ENCODE results near the gene EXOC6B.

Gene EXOC6B

DNA sequence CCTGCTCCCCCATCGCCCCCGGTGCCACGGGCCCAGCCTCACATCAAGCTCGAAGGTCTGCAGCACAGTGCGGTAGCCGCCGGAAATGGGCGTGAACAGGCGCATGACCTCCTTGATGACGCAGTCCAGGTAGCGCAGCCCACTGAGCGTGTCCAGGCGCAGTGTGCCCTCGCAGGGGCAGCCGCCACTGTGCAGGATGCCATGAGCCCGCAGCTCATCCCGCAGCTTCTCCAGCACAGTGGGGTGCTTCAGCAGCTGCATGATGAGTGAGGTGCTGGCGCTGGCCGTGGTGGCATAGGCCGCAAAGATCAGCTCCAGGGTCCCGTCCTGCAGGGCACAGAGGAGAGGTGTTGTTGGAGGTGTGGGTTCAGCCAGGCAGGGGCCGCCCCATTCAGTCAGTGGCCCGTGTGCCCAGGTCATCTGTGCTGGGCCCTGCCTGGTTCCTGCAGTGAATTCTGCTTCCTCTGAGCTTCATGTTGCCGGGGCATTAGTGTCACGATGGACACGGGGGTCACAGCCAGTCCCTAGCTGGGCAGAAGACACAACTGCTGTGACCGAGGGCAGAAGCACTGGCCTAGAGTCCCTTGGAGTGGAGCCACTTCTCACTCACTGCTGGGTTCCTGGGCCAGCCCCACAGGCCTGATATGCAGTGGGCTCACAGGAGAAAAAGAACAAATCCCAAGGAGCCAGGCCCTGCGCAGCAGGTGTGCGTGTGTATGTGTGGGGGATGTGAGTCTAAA, 692.7 kb downstream of the EXOC6B start (continued):
- TF ChIP-seq, protein P1, sequence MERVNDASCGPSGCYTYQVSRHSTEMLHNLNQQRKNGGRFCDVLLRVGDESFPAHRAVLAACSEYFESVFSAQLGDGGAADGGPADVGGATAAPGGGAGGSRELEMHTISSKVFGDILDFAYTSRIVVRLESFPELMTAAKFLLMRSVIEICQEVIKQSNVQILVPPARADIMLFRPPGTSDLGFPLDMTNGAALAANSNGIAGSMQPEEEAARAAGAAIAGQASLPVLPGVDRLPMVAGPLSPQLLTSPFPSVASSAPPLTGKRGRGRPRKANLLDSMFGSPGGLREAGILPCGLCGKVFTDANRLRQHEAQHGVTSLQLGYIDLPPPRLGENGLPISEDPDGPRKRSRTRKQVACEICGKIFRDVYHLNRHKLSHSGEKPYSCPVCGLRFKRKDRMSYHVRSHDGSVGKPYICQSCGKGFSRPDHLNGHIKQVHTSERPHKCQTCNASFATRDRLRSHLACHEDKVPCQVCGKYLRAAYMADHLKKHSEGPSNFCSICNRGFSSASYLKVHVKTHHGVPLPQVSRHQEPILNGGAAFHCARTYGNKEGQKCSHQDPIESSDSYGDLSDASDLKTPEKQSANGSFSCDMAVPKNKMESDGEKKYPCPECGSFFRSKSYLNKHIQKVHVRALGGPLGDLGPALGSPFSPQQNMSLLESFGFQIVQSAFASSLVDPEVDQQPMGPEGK (CRISPR knock-in tag; IDR thresholded peaks at IDR 0.05; ENCODE audit: borderline replicate concordance), result no peak

DNA sequence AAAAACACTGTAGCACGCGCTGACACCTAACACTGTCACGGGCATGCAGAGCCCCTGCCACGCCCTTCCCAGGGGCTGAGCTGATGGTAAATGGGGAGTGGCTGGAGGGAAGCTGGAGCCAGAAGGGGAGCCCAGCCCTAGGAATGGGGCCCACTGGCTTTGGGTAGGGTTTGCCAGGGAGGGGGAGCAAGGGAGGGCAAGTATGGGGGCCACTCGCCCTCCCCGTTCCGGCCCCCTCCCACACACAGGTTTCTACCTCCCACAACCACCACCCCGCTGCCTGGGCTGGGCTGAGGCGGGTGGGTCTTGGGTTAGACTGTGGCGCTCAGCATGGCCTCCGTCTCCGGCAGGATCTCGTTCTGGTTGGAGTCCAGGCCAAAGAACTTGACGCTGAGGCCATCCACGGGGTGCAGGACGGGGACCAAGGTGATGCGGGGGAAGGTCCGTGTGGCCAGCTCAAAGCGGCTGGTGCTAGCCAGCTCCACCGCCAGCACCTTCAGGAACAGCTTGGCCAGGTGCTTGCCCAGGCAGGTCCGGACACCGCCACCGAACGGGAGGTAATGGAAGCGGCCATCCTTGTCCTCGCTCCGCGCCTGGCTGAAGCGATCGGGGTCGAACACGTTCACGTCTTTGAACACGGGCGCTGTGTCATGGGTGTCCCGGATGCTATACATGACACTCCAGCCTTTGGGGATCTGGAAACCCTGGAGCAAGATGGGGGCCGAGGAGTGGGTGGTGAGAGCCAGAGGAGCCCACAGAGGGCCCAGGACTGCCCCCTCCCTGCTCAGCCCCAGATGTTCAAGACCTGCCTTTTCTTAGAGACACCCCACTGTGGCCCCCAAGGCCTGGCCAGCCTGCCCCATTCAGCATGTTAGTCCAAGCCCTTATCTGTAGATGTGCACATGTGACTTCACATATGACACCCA, 693.7 kb downstream of the EXOC6B start:
- no peak for ATAC-seq
- no peak for TF ChIP-seq ARNTL (CRISPR knock-in tag; IDR thresholded peaks at IDR 0.05; ENCODE audit: borderline replicate concordance, low read depth)
- TF ChIP-seq ZFP30 (CRISPR knock-in tag; IDR thresholded peaks at IDR 0.05), result 0 out of 2 replicates have a peak, but pooled peaks have one; percentile 36
- TF ChIP-seq, protein P2, sequence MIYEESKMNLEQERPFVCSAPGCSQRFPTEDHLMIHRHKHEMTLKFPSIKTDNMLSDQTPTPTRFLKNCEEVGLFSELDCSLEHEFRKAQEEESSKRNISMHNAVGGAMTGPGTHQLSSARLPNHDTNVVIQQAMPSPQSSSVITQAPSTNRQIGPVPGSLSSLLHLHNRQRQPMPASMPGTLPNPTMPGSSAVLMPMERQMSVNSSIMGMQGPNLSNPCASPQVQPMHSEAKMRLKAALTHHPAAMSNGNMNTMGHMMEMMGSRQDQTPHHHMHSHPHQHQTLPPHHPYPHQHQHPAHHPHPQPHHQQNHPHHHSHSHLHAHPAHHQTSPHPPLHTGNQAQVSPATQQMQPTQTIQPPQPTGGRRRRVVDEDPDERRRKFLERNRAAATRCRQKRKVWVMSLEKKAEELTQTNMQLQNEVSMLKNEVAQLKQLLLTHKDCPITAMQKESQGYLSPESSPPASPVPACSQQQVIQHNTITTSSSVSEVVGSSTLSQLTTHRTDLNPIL (CRISPR knock-in tag; IDR thresholded peaks at IDR 0.05; ENCODE audit: low read depth), result no peak
- no peak for TF ChIP-seq ZFP3 (CRISPR knock-in tag; IDR thresholded peaks at IDR 0.05)
- TF ChIP-seq CSDC2 (CRISPR knock-in tag; IDR thresholded peaks at IDR 0.05), result no peak
- TF ChIP-seq TCF4 (CRISPR knock-in tag; IDR thresholded peaks at IDR 0.05; ENCODE audit: borderline replicate concordance), result 0 out of 2 replicates have a peak, but pooled peaks have one; percentile 18
- no peak for TF ChIP-seq PPARA (CRISPR knock-in tag; IDR thresholded peaks at IDR 0.05; ENCODE audit: borderline replicate concordance)
- TF ChIP-seq, protein P3, sequence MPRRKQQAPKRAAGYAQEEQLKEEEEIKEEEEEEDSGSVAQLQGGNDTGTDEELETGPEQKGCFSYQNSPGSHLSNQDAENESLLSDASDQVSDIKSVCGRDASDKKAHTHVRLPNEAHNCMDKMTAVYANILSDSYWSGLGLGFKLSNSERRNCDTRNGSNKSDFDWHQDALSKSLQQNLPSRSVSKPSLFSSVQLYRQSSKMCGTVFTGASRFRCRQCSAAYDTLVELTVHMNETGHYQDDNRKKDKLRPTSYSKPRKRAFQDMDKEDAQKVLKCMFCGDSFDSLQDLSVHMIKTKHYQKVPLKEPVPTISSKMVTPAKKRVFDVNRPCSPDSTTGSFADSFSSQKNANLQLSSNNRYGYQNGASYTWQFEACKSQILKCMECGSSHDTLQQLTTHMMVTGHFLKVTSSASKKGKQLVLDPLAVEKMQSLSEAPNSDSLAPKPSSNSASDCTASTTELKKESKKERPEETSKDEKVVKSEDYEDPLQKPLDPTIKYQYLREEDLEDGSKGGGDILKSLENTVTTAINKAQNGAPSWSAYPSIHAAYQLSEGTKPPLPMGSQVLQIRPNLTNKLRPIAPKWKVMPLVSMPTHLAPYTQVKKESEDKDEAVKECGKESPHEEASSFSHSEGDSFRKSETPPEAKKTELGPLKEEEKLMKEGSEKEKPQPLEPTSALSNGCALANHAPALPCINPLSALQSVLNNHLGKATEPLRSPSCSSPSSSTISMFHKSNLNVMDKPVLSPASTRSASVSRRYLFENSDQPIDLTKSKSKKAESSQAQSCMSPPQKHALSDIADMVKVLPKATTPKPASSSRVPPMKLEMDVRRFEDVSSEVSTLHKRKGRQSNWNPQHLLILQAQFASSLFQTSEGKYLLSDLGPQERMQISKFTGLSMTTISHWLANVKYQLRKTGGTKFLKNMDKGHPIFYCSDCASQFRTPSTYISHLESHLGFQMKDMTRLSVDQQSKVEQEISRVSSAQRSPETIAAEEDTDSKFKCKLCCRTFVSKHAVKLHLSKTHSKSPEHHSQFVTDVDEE (CRISPR knock-in tag; IDR thresholded peaks at IDR 0.05), result no peak
- no peak for TF ChIP-seq RARB (CRISPR knock-in tag; IDR thresholded peaks at IDR 0.05)
- peak; percentile 69; the same call in 1 of the 2 replicates for TF ChIP-seq GLIS3 (CRISPR knock-in tag; IDR thresholded peaks at IDR 0.05)
- peak; percentile 37; the same call in 1 of the 2 replicates for TF ChIP-seq ESRRG (CRISPR knock-in tag; IDR thresholded peaks at IDR 0.05)

DNA sequence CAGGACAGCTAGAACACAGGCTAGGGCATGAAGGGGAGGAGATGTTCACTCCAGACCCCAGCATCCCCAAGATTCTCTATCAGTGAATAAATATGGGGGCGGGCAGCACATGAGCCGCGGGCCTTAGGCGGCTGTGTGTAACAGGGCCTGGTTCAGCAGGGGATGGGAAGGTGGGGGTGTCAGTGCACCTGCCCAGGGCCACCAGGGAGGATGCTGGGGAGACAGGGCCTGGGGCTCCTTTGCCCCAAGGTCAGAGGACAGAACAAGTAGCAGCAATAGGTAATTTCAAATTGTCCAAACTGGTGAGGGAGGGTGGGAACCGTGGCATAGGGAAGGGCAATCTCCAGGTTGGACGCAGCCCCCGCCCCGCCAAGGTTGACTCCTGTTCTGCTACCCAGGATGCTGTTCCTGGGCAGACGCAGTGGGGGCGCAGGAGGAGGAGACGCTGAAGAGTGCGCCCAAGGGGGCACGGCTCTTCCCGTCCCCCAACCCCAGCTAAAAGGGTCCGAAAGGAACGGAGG, 694.4 kb downstream of the EXOC6B start:
- no peak for ATAC-seq
- TF ChIP-seq ZC3H10 (CRISPR knock-in tag; IDR thresholded peaks at IDR 0.05) (no peak), ISL1 (CRISPR knock-in tag; IDR thresholded peaks at IDR 0.05) (no peak), BACH2 (CRISPR knock-in tag; IDR thresholded peaks at IDR 0.05; ENCODE audit: borderline replicate concordance) (no peak), ARNTL (CRISPR knock-in tag; IDR thresholded peaks at IDR 0.05; ENCODE audit: borderline replicate concordance, low read depth) (no peak)

DNA sequence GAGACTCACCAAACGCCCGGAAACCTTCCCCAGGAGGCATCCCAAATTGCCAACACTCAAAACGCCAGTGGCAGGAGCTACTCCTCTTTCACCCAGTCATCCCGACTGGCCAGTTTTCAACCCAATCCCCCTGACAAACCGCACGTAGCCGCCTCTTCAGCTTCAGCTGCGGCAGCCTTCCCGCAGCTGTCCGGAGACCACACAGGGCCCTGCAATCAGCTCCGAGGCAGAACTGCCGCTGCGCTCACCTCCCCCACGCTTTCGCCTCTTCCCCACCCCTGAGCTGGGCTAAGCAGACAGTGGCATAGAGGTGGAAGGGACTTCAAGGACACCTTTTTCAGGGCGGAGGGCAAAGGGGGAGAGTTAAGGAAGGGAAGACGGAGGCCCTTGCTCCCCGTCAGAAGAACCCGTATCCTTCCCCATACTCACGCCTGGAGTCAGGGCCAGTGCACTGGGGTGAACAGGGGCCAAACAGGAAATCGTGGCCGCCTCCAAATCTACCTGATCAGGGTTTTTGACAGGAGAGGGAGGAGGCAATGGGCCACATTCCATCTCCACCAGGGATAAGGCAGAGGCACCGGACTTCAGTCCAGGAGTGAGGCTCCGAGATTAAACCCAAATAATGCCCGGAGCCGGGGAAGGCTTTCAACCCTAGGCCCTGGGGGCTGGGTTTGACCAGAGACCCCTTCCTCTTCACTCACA, 695.0 kb downstream of the EXOC6B start:
- no peak for ATAC-seq
- no peak for TF ChIP-seq ZNF70 (CRISPR knock-in tag; IDR thresholded peaks at IDR 0.05)
- TF ChIP-seq GLIS3 (CRISPR knock-in tag; IDR thresholded peaks at IDR 0.05), result peak; percentile 75; the same call in 1 of the 2 replicates

DNA sequence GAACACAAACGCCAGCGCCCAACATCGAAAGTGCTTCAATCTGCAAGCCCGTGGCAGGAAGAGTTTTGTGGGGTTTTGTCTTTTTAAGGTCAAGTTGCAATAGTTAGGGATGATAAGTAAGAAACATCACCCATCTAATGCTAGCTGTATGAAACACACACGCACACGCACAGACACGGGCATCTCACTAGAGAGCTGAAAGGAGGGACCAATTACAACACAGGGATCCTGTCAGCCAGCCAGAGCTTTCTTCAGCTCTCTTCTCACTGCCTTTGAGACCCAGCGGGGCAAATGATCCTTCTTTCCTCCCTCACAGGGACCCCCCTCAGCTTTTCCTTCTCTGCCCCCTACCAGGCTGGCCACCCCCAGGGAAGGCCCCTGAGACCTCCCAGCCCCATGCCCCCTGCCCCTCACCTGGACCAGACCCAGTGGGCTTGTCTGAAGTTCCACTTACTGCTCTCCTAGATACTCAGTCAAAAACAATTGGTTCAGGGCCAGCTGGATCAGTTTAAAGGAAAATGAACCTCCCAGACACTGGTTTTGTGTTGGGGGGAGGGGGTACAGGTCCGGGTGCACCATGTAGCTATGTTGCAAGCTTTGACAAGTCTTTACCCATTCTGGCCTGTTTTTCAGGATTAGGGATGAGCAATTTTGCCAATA, 696.0 kb downstream of the EXOC6B start:
- TF ChIP-seq ZNF565 (CRISPR knock-in tag; conservative IDR thresholded peaks at IDR 0.05; ENCODE audit: low read depth) (no peak), GLIS3 (CRISPR knock-in tag; IDR thresholded peaks at IDR 0.05) (peak; percentile 74; the same call in 1 of the 2 replicates), ESRRG (CRISPR knock-in tag; IDR thresholded peaks at IDR 0.05) (0 out of 2 replicates have a peak, but pooled peaks have one; percentile 28), ZNF70 (CRISPR knock-in tag; IDR thresholded peaks at IDR 0.05) (peak; percentile 28; the same call in 1 of the 2 replicates), ISL1 (CRISPR knock-in tag; IDR thresholded peaks at IDR 0.05) (no peak), RARB (CRISPR knock-in tag; IDR thresholded peaks at IDR 0.05) (no peak)
- TF ChIP-seq, protein P4, sequence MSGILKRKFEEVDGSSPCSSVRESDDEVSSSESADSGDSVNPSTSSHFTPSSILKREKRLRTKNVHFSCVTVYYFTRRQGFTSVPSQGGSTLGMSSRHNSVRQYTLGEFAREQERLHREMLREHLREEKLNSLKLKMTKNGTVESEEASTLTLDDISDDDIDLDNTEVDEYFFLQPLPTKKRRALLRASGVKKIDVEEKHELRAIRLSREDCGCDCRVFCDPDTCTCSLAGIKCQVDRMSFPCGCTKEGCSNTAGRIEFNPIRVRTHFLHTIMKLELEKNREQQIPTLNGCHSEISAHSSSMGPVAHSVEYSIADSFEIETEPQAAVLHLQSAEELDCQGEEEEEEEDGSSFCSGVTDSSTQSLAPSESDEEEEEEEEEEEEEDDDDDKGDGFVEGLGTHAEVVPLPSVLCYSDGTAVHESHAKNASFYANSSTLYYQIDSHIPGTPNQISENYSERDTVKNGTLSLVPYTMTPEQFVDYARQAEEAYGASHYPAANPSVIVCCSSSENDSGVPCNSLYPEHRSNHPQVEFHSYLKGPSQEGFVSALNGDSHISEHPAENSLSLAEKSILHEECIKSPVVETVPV (CRISPR knock-in tag; IDR thresholded peaks at IDR 0.05), result no peak
- no peak for ATAC-seq

Measured in SK-N-SH treated with all-trans-retinoic acid at 6 μM for 48 hours (cell line).